Omental fat pad (tissue), 4 donors: ENCODE measurements around the gene CAPN8. TPM values are rescaled to one million over a fixed set of nuclear protein-coding genes. Genes with fewer than 3 reads are reported as not detected.

Source experiments
- ATAC-seq: fragments of 150-250 bp; one replicate; pipeline ENCODE4 v1.9.1; 2016; ENCODE audit warnings: mild to moderate bottlenecking, moderate library complexity; ENCODE audit not compliant: low FRiP score
- DNase-seq: peaks from one replicate; pipeline ENCODE4 v3.0.0-alpha.2; 2019; ENCODE audit warnings: low spot score
- CTCF ChIP-seq, 3 donors: fragments of 450-650 bp; IDR thresholded peaks; one replicate each; pipeline ENCODE4 v1.5.1; 2016 to 2017; ENCODE audit warnings: antibody characterized with exemption in 3 of 3, mild to moderate bottlenecking in 3 of 3, moderate library complexity in 2 of 3
- total RNA-seq, 4 donors: library from RNA; depleted of rRNA; stranded (reverse); fragments of >200 nt; gene quantifications; one replicate each; pipeline ENCODE4 v1.1.0, GENCODE V29; 2016

The CAPN8 gene
- total RNA-seq, 4 donors from 2014 or later = not detected

GRCh38 chr1:223618680-223619079 lies 46.8 kb downstream of the CAPN8 start:
- no peak for TF ChIP-seq CTCF (IDR thresholded peaks at IDR 0.05)
- ATAC-seq (no peak), DNase-seq (no peak)

- ATAC-seq (no peak), DNase-seq (no peak)
- no peak for TF ChIP-seq CTCF (IDR thresholded peaks at IDR 0.05)
Measured at GRCh38 chr1:223617323-223618070, 48.0 kb downstream of the CAPN8 start.

DNA sequence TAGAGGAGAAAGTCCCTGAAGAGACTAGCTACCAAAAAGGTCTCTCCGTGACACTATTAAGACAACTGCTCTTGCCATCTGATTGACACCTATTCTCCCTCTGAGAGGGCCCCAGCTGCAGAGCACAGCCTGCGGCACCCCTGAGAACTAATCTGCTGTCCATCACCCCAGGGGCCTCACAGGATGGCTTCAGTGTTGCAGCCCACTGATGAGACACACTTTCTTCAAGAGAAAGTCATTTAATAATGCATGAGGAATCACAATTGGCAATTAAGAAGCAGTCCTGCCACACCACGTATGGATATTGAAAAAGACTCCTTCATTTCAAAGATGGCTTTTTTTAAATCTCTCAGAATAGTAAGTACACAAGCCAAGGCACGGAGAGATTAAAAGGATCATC lies 48.9 kb downstream of the CAPN8 start:
- no peak for TF ChIP-seq CTCF (IDR thresholded peaks at IDR 0.05)
- no peak for ATAC-seq
- DNase-seq = no peak

GRCh38 chr1:223611936-223612335 lies 53.6 kb downstream of the CAPN8 start:
- no peak for TF ChIP-seq CTCF (IDR thresholded peaks at IDR 0.05)
- ATAC-seq (no peak), DNase-seq (no peak)

DNA sequence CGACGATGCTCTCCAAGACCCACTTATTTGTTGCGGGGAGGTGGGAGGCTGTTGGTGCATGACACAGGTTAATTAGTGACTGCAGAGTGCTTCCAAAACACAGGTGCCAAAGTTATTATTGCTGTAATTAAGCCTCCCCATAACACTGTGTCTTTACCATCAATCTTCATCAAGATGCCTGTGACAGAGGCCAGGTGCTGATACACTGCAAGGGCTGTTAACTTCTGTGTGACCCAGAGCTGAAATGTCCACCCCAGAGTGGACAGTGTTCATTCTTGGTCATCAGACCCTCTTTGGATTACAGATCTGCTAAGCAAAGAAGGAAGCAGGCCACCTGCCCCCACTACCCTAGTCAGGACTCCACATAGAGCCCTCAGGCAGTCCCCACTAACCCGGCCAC lies 55.5 kb downstream of the CAPN8 start:
- no peak for ATAC-seq

GRCh38 chr1:223609066-223609465 lies 56.4 kb downstream of the CAPN8 start:
- ATAC-seq (no peak), DNase-seq (no peak)
- no peak for TF ChIP-seq CTCF (IDR thresholded peaks at IDR 0.05)

More for the DNA sequence above, 55.5 kb downstream of the CAPN8 start:
- DNase-seq = no peak
- no peak for TF ChIP-seq CTCF (IDR thresholded peaks at IDR 0.05)

GRCh38 chr1:223558512-223558911 lies 107.0 kb downstream of the CAPN8 start:
- DNase-seq (no peak), ATAC-seq (no peak)
- TF ChIP-seq CTCF (IDR thresholded peaks at IDR 0.05) = no peak
